Immature natural killer cell (primary cell): Measurements from ENCODE around the gene EFHD2. TPM values are rescaled to one million over a fixed set of nuclear protein-coding genes. Genes with fewer than 3 reads are reported as not detected.
A peak's percentile ranks its signal among the peaks of the same experiment; 100 is the strongest.
"Not testable (repeated sequence)": the region's sequence is repeated elsewhere in the genome, so short reads cannot be mapped to it uniquely, and the experiment has no call there.

ENCODE experiments used
- DNase-seq, 3 donors: peaks; one replicate each; pipeline ENCODE4 v3.0.0; 2022; ENCODE audit warnings: mixed read lengths in 1 of 3
- H3K27ac Mint-ChIP-seq, 6 donors: one replicate each; pipeline ENCODE4 v1.8.0; 2020; ENCODE audit warnings: mixed read lengths in 6 of 6, mild to moderate bottlenecking in 5 of 6, inconsistent platforms in 4 of 6, moderate library complexity in 3 of 6
- H3K27me3 Mint-ChIP-seq, 3 donors: one replicate each; pipeline ENCODE4 v1.8.0; 2020 to 2021; ENCODE audit warnings: low read depth in 3 of 3, mild to moderate bottlenecking in 3 of 3, mixed read lengths in 3 of 3, moderate library complexity in 3 of 3, inconsistent platforms in 1 of 3
- H3K36me3 Mint-ChIP-seq, 3 donors: one replicate each; pipeline ENCODE4 v1.8.0; 2020; ENCODE audit warnings: mixed read lengths in 3 of 3, inconsistent platforms in 2 of 3, mild to moderate bottlenecking in 2 of 3
- H3K4me1 Mint-ChIP-seq, 2 donors: one replicate each; pipeline ENCODE4 v1.8.0; 2020; ENCODE audit warnings: inconsistent platforms in 2 of 2, mild to moderate bottlenecking in 2 of 2, mixed read lengths in 2 of 2, moderate library complexity in 1 of 2
- H3K4me3 Mint-ChIP-seq, 5 donors: one replicate each; pipeline ENCODE4 v1.8.0; 2020; ENCODE audit warnings: mild to moderate bottlenecking in 5 of 5, mixed read lengths in 5 of 5, inconsistent platforms in 3 of 5, moderate library complexity in 3 of 5
- H3K9me3 Mint-ChIP-seq, 6 donors: one replicate each; pipeline ENCODE4 v1.8.0; 2020; ENCODE audit warnings: mild to moderate bottlenecking in 6 of 6, mixed read lengths in 6 of 6, inconsistent platforms in 4 of 6, moderate library complexity in 3 of 6
- polyA plus RNA-seq, 3 donors: library from polyadenylated mRNA; unstranded; fragments of 300-500 nt; fragmentation: Illumina TruSeq; gene quantifications; one replicate each; pipeline ENCODE4 v1.2.3, GENCODE V29; 2021

Gene EFHD2
- polyA plus RNA-seq, 3 donors from 2014 or later, result 686 to 1,063 (median 771) TPM

DNA sequence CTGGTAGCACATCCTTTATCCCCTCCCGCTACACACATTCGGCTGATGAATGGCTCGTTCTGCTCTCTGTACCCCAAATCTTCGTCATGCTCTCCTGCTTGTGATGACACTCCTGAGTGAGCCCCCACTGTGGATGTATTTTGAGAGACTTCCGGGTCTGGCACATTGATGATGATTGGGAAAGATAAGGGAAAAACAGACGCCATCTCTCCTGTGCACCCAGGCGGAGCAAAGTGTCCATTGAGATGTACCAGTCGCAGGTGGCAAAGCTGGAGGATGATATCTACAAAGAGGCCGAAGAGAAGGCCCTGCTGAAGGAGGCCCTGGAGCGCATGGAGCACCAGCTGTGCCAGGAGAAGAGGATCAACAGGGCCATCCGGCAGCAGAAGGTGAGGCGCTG, 27.9 kb upstream of the EFHD2 start:
- Mint-ChIP-seq H3K36me3 (peaks cover 0 to 3% (median 0%) of the 10 kb centered on the region in 3 donors), H3K4me1 (peaks cover 32 to 33% of the 10 kb centered on the region in 2 donors), H3K27ac (no peak overlapping the region), H3K4me3 (no peak overlapping the region), H3K27me3 (peaks cover 0 to 3% (median under 1%) of the 10 kb centered on the region in 3 donors), H3K9me3 (no peaks in the 10 kb centered on the region)
- DNase-seq, result no peak

DNA sequence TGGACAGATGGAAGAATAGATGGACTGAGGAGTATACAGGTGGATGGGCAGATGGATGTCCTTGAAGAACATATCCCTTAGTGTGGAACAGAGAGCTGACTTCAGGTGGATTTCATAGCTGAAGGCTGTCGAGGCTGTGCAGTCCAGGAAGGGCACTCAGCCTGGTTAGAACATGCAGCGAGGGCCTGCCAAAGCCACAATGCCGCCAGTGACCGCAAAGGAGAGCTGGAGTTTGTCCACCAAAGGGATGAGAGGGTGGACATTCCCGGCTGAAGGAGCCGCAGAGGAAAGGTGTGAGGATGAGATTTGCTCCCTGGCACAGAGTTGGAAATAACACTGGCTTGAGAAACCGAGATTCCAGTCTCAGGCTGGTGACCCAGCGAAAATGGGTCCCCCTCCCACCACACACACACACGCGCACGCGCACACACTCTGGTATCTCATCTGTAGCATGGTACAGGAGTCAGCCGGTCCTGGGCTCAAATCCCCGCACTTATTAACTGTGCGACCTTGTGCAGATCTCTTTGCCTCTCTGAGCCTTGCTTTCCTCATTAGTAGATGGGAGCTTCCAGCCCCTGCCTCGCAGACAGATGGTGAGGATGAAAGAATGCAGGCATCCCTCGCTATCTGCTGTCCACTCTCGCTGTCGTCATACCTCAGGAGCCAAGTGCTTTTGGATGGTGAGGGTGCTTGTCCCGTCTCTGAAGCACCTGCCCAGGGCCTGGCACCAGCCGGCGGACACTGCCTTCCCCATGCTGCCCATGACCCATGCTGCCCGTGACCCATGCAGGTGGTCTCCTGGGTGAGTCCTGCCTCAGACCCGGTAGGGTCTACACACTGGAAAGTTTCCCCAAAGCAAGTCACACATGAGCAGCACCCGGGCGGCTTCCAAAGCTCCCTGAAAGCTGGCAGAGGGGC, 26.8 kb upstream of the EFHD2 start:
- peaks cover 39 to 42% of the 10 kb centered on the region in 2 donors for H3K4me1 Mint-ChIP-seq
- peak overlapping the region in 3 of 6 donors; percentile 27 to 95 (median 70) for H3K27ac Mint-ChIP-seq
- DNase-seq, result no peak
- peaks cover 0 to 2% (median 0%) of the 10 kb centered on the region in 3 donors for H3K27me3 Mint-ChIP-seq
- peaks cover 0 to under 1% (median 0%) of the 10 kb centered on the region in 6 donors for H3K9me3 Mint-ChIP-seq
- peak overlapping the region in 2 of 5 donors; percentile 0 to 15 for H3K4me3 Mint-ChIP-seq
- peaks cover 0 to 3% (median 0%) of the 10 kb centered on the region in 3 donors for H3K36me3 Mint-ChIP-seq

DNA sequence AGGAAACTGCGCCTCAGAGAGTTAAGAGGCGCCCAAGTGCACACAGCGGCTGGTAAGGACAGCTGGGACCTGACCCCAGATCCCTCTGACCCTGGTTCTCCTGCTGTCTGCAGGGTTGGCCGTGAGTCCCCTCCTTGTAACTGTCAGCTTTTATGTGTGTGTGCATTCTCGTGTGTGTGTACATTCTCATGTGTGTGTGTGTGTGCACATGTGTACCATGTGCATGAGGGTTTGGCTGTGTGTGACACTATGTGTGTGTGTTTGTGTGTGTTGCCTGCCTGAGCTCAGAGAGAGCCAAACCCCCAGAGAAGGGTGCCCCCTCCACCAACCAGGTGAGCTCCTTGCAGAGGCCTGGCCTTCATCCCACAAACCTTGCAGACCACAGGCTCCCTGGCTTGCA, 25.9 kb upstream of the EFHD2 start:
- H3K4me1 Mint-ChIP-seq, result peaks cover 40 to 43% of the 10 kb centered on the region in 2 donors
- H3K27me3 Mint-ChIP-seq, result peaks cover 0 to 2% (median 0%) of the 10 kb centered on the region in 3 donors
- DNase-seq, result no peak
- peak overlapping the region; percentile 82 to 97 (median 95) for H3K27ac Mint-ChIP-seq
- peaks cover 0 to 4% (median 0%) of the 10 kb centered on the region in 6 donors for H3K9me3 Mint-ChIP-seq
- H3K4me3 Mint-ChIP-seq, result peak overlapping the region; percentile 89 to 95 (median 91)
- peaks cover 0 to 3% (median 0%) of the 10 kb centered on the region in 3 donors for H3K36me3 Mint-ChIP-seq

DNA sequence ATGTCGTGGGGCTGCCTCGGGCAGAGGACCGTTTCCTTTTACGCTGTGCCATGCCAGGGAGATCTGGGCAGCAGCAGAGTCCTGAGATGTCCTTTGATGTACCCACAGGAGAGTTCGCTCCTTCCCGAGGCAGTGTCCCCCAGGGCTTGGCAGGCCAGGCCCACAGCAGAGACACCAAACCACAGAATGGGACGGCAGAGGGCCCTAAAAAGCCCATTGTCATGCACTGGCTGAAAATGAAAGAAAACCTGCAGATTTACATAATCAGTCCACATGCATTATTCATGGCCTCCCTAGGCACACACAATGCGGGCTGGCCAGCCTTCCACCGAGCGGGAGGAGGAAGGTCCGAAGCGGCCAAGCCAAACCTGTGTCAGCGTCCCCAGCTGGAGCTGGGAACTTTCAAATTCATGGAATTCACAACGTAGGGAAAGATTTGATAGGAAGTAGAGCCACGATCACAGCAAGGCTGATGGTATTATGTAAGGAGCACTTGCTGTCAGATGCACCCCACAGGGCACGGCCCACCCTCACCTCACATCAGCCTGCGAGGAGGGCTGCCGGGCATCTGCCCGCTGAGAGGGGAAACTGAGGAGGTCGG, 25.3 kb upstream of the EFHD2 start:
- peaks cover 40 to 43% of the 10 kb centered on the region in 2 donors for H3K4me1 Mint-ChIP-seq
- DNase-seq, result peak; percentile 54 to 62 (median 59)
- H3K27me3 Mint-ChIP-seq, result peaks cover 0 to 2% (median 0%) of the 10 kb centered on the region in 3 donors
- H3K9me3 Mint-ChIP-seq, result peaks cover 0 to 4% (median 0%) of the 10 kb centered on the region in 6 donors
- H3K36me3 Mint-ChIP-seq, result peaks cover 0 to 3% (median 0%) of the 10 kb centered on the region in 3 donors
- peak overlapping the region; percentile 89 to 95 (median 91) for H3K4me3 Mint-ChIP-seq
- H3K27ac Mint-ChIP-seq, result peak overlapping the region; percentile 82 to 97 (median 95)

DNA sequence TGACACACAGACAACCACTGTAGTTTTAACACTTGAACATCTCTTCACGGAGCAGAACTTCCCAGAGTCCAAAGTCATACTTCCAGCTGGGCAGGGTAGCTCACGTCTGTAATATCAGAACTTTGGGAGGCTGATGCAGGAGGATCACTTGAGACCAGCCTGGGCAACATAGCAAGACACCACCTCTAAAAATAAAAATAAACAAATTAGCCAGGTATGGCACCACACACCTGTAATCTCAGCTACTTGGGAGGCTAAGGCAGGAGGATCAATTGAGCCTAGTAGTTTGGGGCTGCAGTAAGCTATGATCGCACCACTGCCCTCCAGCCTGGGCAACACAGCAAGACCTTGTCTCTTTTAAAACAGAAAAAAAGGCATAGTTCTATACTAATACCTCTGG, 24.3 kb upstream of the EFHD2 start:
- peak overlapping the region; percentile 82 to 95 (median 88) for H3K27ac Mint-ChIP-seq
- H3K36me3 Mint-ChIP-seq, result peaks cover 0 to 3% (median 0%) of the 10 kb centered on the region in 3 donors
- peaks cover 0 to 4% (median 0%) of the 10 kb centered on the region in 6 donors for H3K9me3 Mint-ChIP-seq
- peaks cover 0 to 2% (median 0%) of the 10 kb centered on the region in 3 donors for H3K27me3 Mint-ChIP-seq
- H3K4me3 Mint-ChIP-seq, result peak overlapping the region; percentile 80 to 91 (median 89)
- no peak for DNase-seq
- peaks cover 40 to 43% of the 10 kb centered on the region in 2 donors for H3K4me1 Mint-ChIP-seq

DNA sequence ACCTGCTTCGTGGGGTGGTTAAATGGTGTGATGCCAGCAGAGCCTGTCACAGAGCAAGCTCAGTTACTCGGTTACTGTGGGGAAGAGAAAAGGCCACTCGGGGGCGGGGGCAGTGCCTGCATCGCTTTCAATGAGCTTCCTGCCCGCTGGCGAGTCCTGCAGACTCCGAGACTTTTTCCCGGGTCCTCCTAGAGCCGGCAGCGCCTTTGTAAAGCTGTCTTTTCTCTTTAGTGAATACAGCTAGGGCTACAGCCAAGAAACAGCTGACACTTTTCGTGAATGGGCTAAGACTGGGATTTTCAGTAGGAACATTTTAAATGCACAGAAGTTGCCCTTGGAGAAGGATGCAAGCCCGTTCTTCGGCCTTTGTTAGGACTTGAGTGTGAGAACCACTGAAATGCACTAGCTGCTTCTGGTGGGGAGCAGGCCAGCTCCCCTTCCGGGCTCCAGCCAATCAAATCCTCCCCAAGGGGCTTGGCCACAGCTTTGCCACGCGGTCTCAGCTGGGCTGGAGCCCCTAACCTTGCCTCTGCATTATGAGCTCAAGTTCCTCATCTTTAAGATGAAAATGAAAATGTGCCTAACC, 23.4 kb upstream of the EFHD2 start:
- peak; percentile 64 to 69 (median 67) for DNase-seq
- Mint-ChIP-seq H3K4me3 (peak overlapping the region; percentile 80 to 91 (median 89)), H3K36me3 (no peaks in the 10 kb centered on the region), H3K9me3 (peaks cover 0 to 4% (median 0%) of the 10 kb centered on the region in 6 donors), H3K4me1 (peaks cover 40 to 43% of the 10 kb centered on the region in 2 donors), H3K27me3 (peaks cover 0 to 2% (median 0%) of the 10 kb centered on the region in 3 donors), H3K27ac (peak overlapping the region; percentile 82 to 95 (median 88))

DNA sequence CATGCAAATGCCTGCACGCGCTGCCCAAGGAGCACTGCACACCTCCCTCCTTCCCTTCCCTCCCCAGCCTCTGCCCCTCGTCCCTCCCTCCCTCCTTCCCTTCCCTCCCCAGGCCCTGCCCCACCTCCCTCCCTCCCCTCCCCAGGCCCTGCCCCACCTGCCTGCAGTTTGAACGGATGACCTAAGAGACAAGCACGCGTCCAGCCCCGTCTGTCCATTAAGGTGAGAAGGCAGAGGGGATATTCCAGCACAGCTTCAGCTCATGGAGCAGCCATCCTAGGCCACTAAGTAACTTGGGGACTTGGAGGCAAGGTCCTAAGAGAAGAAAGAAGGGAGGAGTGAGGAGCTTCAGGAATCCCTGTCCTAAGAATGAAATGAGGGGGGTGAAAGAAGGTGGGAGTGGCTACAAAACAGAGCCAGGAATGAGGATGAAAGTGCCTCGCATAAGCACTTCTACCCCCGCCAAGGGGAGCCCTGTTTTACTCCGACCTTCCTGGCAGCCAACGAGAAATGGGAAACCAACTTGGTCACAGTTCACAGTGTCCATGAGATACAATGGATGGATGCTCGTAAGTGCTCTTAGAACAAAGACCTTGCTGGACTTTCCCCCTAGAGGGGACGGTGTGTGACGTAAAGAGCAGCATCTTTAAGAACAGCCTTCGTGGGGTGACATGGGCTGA, 21.3 kb upstream of the EFHD2 start:
- Mint-ChIP-seq H3K4me3 (no peak overlapping the region), H3K36me3 (no peaks in the 10 kb centered on the region), H3K4me1 (peaks cover 43% of the 10 kb centered on the region in 2 donors), H3K9me3 (peaks cover 0 to 4% (median 0%) of the 10 kb centered on the region in 6 donors), H3K27me3 (peaks cover 0 to 2% (median 0%) of the 10 kb centered on the region in 3 donors), H3K27ac (no peak overlapping the region)
- no peak for DNase-seq

DNA sequence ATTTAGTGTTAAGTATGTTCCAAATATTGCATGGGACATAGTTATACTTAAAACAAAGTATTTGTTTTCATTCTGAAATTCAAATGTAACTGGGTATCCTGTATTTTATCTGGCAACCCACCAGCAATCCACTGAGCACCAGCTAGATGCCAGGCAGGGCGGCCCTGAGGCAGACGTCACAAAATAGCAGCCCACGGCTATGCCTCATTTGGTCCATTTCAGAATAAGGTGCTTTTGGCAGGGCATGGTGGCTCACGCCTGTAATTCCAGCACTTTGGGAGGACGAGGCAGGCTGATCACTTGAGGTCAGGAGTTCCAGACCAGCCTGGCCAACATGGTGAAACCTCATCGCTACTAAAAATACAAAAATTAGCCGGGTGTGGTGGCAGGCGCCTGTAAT, 19.9 kb upstream of the EFHD2 start:
- H3K4me1 Mint-ChIP-seq, result peaks cover 31 to 32% of the 10 kb centered on the region in 2 donors
- DNase-seq, H3K9me3 Mint-ChIP-seq, H3K27ac Mint-ChIP-seq, H3K27me3 Mint-ChIP-seq, H3K36me3 Mint-ChIP-seq, H3K4me3 Mint-ChIP-seq: not testable (repeated sequence)

DNA sequence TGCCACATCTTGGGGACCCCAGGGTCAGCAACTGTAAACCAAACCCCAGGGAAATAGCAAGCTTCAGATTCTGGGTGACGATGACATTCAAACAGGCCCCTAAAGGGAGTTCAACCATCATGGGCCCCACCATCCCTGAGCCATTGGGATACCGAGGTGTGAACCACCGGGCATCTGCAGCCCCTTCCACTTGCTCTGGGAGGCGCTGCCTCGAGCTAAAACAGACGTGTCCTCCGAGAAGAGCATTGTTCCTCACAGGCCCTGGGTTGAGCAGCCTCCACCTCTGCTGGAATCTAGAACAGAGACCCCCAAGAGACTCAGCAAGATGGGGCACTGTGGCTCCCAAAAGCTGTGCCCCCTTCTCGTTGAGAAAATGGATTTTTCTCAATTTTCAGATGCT, 19.0 kb upstream of the EFHD2 start:
- peaks cover 23 to 24% of the 10 kb centered on the region in 2 donors for H3K4me1 Mint-ChIP-seq
- peaks cover 0 to 4% (median 0%) of the 10 kb centered on the region in 6 donors for H3K9me3 Mint-ChIP-seq
- no peaks in the 10 kb centered on the region for H3K36me3 Mint-ChIP-seq
- no peak overlapping the region for H3K4me3 Mint-ChIP-seq
- peaks cover 0 to 2% (median 0%) of the 10 kb centered on the region in 3 donors for H3K27me3 Mint-ChIP-seq
- H3K27ac Mint-ChIP-seq, result peak overlapping the region in 1 of 6 donors; percentile 28
- no peak for DNase-seq

DNA sequence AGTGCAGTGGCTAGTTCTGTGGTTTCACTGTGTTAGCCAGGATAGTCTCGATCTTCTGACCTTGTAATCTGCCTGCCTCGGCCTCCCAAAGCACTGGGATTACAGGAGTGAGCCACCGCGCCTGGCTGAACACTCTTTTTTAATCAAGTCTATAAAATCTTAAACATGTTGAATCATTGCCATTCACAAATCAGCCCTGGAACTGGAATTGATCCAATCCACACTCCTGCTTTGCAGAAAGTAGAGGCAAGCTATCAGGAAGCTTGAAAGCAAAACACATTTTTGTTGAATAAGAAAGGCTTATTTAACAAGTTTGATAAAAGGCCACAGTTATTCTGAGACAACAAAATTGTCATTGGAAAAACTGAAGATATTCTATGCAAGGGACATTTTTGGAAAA, 18.3 kb upstream of the EFHD2 start:
- H3K9me3 Mint-ChIP-seq, result peaks cover 0 to 4% (median 0%) of the 10 kb centered on the region in 6 donors
- no peak overlapping the region for H3K4me3 Mint-ChIP-seq
- DNase-seq, result no peak
- H3K36me3 Mint-ChIP-seq, result no peaks in the 10 kb centered on the region
- H3K27ac Mint-ChIP-seq, result no peak overlapping the region
- H3K4me1 Mint-ChIP-seq, result peaks cover 16 to 17% of the 10 kb centered on the region in 2 donors
- H3K27me3 Mint-ChIP-seq, result peaks cover 0 to 2% (median 0%) of the 10 kb centered on the region in 3 donors

DNA sequence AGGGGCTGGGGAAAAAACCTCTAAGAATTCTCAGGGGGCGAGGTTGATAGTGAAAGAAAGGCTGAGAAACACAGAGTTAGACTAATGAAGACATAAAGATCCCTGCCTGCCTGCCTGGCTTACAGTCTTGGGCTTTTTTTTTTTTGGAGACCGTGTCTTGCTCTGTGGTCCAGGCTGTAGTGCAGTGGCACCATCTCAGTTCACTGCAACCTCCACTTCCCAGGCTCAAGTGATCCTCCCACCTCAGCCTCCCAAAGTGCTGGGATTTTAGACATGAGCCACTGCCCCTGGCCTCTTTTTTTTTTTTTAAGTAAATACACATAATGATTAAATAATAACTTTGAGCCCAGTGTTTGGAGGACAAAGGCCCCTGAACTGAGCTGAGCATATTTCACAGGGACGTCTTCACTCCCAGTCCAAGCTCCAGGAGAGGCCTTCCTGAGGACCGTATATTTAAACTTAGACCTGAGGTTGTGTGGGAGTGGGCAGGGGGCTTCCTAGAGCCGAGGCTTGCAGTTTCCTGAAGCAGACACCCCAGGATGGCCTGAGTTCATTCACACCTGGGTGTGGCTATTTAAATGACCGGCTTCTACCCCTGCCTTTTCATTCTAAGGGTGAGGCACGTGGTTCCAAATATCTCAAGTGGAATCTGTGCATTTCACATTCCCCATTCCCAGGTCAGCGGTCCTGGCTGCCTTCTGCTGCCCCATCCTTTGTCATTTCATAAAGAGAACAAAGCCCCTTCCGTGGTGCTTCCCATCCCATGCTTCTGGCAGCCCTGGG, 16.0 kb upstream of the EFHD2 start:
- H3K9me3 Mint-ChIP-seq, result no peaks in the 10 kb centered on the region
- peaks cover 0 to 2% (median 2%) of the 10 kb centered on the region in 3 donors for H3K27me3 Mint-ChIP-seq
- peaks cover 5 to 10% of the 10 kb centered on the region in 2 donors for H3K4me1 Mint-ChIP-seq
- H3K27ac Mint-ChIP-seq, result no peak overlapping the region
- no peak overlapping the region for H3K4me3 Mint-ChIP-seq
- no peak for DNase-seq
- peaks cover 0 to 3% (median 0%) of the 10 kb centered on the region in 3 donors for H3K36me3 Mint-ChIP-seq

DNA sequence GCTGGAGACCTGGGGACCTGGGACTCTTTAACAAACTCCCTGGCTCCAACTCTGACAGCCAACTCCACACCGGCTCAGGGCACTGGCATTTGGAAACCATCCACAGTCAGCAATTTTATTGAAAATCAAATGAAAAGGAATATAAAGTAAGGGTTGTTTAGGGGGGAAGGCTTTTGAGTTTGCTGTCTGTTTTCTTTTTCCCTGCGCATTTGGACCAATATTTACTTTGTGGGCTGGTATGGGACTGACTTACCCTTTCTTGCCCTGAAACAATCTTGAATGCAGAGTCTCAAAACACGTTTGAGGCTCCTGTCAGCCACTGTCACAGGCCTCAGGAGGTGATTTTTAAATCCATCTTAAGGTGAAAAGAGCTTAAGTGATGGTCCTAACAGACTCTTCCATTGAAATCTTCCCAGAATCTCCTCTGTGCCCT, 15.4 kb upstream of the EFHD2 start:
- Mint-ChIP-seq H3K27me3 (peaks cover 0 to 2% (median 2%) of the 10 kb centered on the region in 3 donors), H3K27ac (peak overlapping the region in 1 of 6 donors; percentile 60), H3K36me3 (peaks cover 0 to 3% (median 0%) of the 10 kb centered on the region in 3 donors), H3K4me3 (no peak overlapping the region), H3K4me1 (peaks cover 7 to 12% of the 10 kb centered on the region in 2 donors), H3K9me3 (no peaks in the 10 kb centered on the region)
- DNase-seq, result no peak
